COLO829 (cell line): ENCODE results near the gene PLA2G3.

ENCODE experiments used
- DNase-seq: peaks from one replicate; pipeline ENCODE4 v3.0.0; 2012; ENCODE audit warnings: low spot score

PLA2G3 gene

GRCh38 chr22:31085928-31086327 lies 54.4 kb downstream of the PLA2G3 start:
- no peak for DNase-seq

GRCh38 chr22:31085493-31085824 lies 54.8 kb downstream of the PLA2G3 start:
- DNase-seq, result peak; percentile 96

DNA sequence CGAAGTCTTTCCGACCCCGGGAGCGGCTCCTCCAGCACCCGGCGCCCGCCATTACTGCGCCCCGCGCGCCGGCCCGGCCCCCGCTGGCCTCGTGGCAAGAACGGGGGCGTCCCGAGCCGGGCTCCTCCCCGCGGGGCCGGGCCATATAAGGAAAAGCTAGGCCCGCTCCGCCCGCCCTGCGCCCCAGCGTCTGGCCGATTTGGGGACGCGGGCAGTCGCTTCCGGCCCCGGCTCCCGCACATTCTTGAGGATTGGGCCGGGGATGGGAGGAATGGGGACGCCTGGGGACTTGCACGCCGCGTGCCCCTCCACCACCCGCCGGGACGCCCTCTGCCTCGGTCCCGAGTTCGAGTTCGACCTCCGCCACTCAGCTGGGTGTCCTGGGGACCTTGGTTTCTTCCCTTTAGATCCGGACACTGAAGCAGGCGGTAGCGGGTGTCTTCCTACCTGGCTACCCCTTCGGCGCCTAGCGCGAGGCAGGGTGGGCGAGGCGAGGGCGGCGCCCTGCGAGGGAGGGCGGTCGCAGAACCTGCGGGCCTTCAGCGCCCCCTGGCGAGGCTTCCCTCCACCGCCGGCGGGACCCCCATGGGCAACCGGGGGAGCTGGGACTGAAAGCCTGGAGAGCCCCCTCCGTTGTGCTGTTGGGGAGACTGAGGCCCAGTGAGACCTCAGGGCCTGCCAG lies 55.4 kb downstream of the PLA2G3 start:
- peak; percentile 87 for DNase-seq
